ENCODE measurements around the gene NPAS2.

The NPAS2 gene

GRCh38 chr2:100978582-100979191, 158.7 kb downstream of the NPAS2 start:
- H3K4me3 ChIP-seq (ENCODE audit: low read length) = no peak overlapping the region
- DNase-seq (ENCODE audit: low read depth) = no peak
- TF ChIP-seq CTCF (conservative IDR thresholded peaks at IDR 0.05; ENCODE audit: low read depth, low read length) = no peak

GRCh38 chr2:100980046-100980445, 160.1 kb downstream of the NPAS2 start:
- no peak for TF ChIP-seq CTCF (conservative IDR thresholded peaks at IDR 0.05; ENCODE audit: low read depth, low read length)
- H3K4me3 ChIP-seq (ENCODE audit: low read length) = no peak overlapping the region
- no peak for DNase-seq (ENCODE audit: low read depth)

- no peak for TF ChIP-seq CTCF (conservative IDR thresholded peaks at IDR 0.05; ENCODE audit: low read depth, low read length)
- no peak overlapping the region for H3K4me3 ChIP-seq (ENCODE audit: low read length)
- DNase-seq (ENCODE audit: low read depth) = no peak
These were observed 161.1 kb downstream of the NPAS2 start for GRCh38 chr2:100981011-100981410.

- no peak for DNase-seq (ENCODE audit: low read depth)
- no peak for TF ChIP-seq CTCF (conservative IDR thresholded peaks at IDR 0.05; ENCODE audit: low read depth, low read length)
These were observed 162.5 kb downstream of the NPAS2 start for GRCh38 chr2:100982431-100982861.

GRCh38 chr2:100983201-100983600, 163.3 kb downstream of the NPAS2 start:
- no peak for TF ChIP-seq CTCF (conservative IDR thresholded peaks at IDR 0.05; ENCODE audit: low read depth, low read length)
- DNase-seq (ENCODE audit: low read depth) = no peak

More at GRCh38 chr2:100982431-100982861, 162.5 kb downstream of the NPAS2 start:
- H3K4me3 ChIP-seq (ENCODE audit: low read length) = no peak overlapping the region

GRCh38 chr2:100983684-100984310, 163.9 kb downstream of the NPAS2 start:
- H3K4me3 ChIP-seq (ENCODE audit: low read length) = no peak overlapping the region
- TF ChIP-seq CTCF (conservative IDR thresholded peaks at IDR 0.05; ENCODE audit: low read depth, low read length) = no peak
- DNase-seq (ENCODE audit: low read depth) = no peak

More at GRCh38 chr2:100983201-100983600, 163.3 kb downstream of the NPAS2 start:
- no peak overlapping the region for H3K4me3 ChIP-seq (ENCODE audit: low read length)

- peak; percentile 90 for TF ChIP-seq CTCF (conservative IDR thresholded peaks at IDR 0.05; ENCODE audit: low read depth, low read length)
- no peak overlapping the region for H3K4me3 ChIP-seq (ENCODE audit: low read length)
- peak; percentile 17 for DNase-seq (ENCODE audit: low read depth)
These were observed 165.0 kb downstream of the NPAS2 start for GRCh38 chr2:100984892-100985307.

All from retinal pigment epithelial cell (primary cell).